ENCODE data around the gene PRKCE.

- no peak for TF ChIP-seq CTCF (conservative IDR thresholded peaks at IDR 0.05 in 1 of 2, IDR thresholded peaks at IDR 0.05 in 1 of 2; ENCODE audit: low read depth in 1 of 2, low read length in 2 of 2)
- TF ChIP-seq EZH2 (IDR thresholded peaks at IDR 0.05; ENCODE audit: low read length, missing control alignments), result no peak
Measured at GRCh38 chr2:46117994-46118393, 466.5 kb downstream of the PRKCE start.

Data from fibroblast of lung (primary cell).